GM23248 (cell line): ENCODE data around the gene FRRS1L. TPM values are rescaled to one million over a fixed set of nuclear protein-coding genes. Genes with fewer than 3 reads are reported as not detected.
A peak's percentile ranks its signal among the peaks of the same experiment; 100 is the strongest.

ENCODE experiments used
- DNase-seq: peaks from one replicate; pipeline ENCODE4 v3.0.0-alpha.2; 2015
- H2AFZ ChIP-seq: fragments of 200-600 bp; sonication (generic); 2 replicates; pipeline ENCODE4 v1.6.1; 2016; ENCODE audit warnings: antibody characterized with exemption
- H3F3A ChIP-seq: fragments of 200-600 bp; sonication (generic); 2 replicates; pipeline ENCODE4 v1.6.1; 2016; ENCODE audit warnings: mild to moderate bottlenecking, antibody characterized with exemption, mixed run types; ENCODE audit not compliant: insufficient read depth
- H3K27ac ChIP-seq: fragments of 200-600 bp; sonication (generic); 2 replicates; pipeline ENCODE4 v1.5.1; 2016; ENCODE audit warnings: mild to moderate bottlenecking
- H3K27me3 ChIP-seq: fragments of 200-600 bp; sonication (generic); replicated peaks from 2 replicates; pipeline ENCODE4 v1.6.1; 2016; ENCODE audit warnings: mild to moderate bottlenecking; ENCODE audit not compliant: insufficient read depth
- H3K36me3 ChIP-seq: fragments of 200-600 bp; sonication (generic); 2 replicates; pipeline ENCODE4 v1.6.1; 2016; ENCODE audit warnings: low read depth, mild to moderate bottlenecking
- H3K4me1 ChIP-seq: fragments of 200-600 bp; sonication (generic); 2 replicates; pipeline ENCODE4 v1.6.1; 2016; ENCODE audit warnings: mild to moderate bottlenecking; ENCODE audit not compliant: insufficient read depth
- H3K4me2 ChIP-seq: fragments of 200-600 bp; sonication (generic); one replicate; pipeline ENCODE4 v1.6.1; 2016; ENCODE audit warnings: mild to moderate bottlenecking; ENCODE audit not compliant: unreplicated experiment
- H3K4me3 ChIP-seq: fragments of 200-600 bp; sonication (generic); 2 replicates; pipeline ENCODE4 v1.5.1; 2016; ENCODE audit warnings: mild to moderate bottlenecking
- H3K79me2 ChIP-seq: fragments of 200-600 bp; sonication (generic); 2 replicates; pipeline ENCODE4 v1.6.1; 2016; ENCODE audit warnings: mild to moderate bottlenecking; ENCODE audit not compliant: insufficient read depth
- H3K9ac ChIP-seq: fragments of 200-600 bp; sonication (generic); 2 replicates; pipeline ENCODE4 v1.6.1; 2016; ENCODE audit warnings: mild to moderate bottlenecking
- H3K9me2 ChIP-seq: fragments of 200-600 bp; sonication (generic); 2 replicates; pipeline ENCODE4 v1.6.1; 2016; ENCODE audit warnings: mixed run types, mild to moderate bottlenecking, moderate library complexity; ENCODE audit not compliant: insufficient read depth
- H3K9me3 ChIP-seq: fragments of 200-600 bp; sonication (generic); one replicate; pipeline ENCODE4 v1.6.1; 2017; ENCODE audit warnings: low read depth
- H4K20me1 ChIP-seq: fragments of 200-600 bp; sonication (generic); 2 replicates; pipeline ENCODE4 v1.6.0; 2016; ENCODE audit not compliant: insufficient read depth
- EZH2 ChIP-seq: fragments of 200-600 bp; sonication (generic); IDR thresholded peaks from 2 replicates; pipeline ENCODE4 v1.6.1; 2018; ENCODE audit warnings: antibody characterized with exemption, mild to moderate bottlenecking; ENCODE audit not compliant: insufficient read depth, poor library complexity, severe bottlenecking
- EZH2phosphoT487 ChIP-seq: fragments of 200-600 bp; sonication (generic); IDR thresholded peaks from 2 replicates; pipeline ENCODE4 v1.6.1; 2018; ENCODE audit warnings: antibody characterized with exemption, moderate library complexity, mild to moderate bottlenecking, low read depth; ENCODE audit not compliant: insufficient read depth
- WGBS, 2 experiments: methylation state at CpG; one replicate each; pipeline ENCODE4 v1.1.6; 2015 to 2017; ENCODE audit warnings: low lambda C conversion rate in 2 of 2, low coverage in 1 of 2; ENCODE audit errors: missing lambda C conversion rate in 2 of 2; 5-methylcytosine and 5-hydroxymethylcytosine counted together
- in situ Hi-C: fragments of 300-500 bp; cut with MboI; formaldehyde crosslinking; loops from 2 replicates; pipeline ENCODE4 v1.15.0; 2020
- polyA plus RNA-seq: library from polyadenylated mRNA; unstranded; fragments of >200 nt; fragmentation: Nextera tagmentation; extraction: Ambion mirVana; gene quantifications from 2 replicates; pipeline ENCODE4 v1.2.1, GENCODE V29; 2016
- total RNA-seq: library from RNA; depleted of rRNA; stranded (reverse); fragments of >200 nt; shearing (Covaris generic); gene quantifications from 2 replicates; pipeline ENCODE4 v1.2.3, GENCODE V29; 2014

The FRRS1L gene
- total and polyA plus RNA-seq, 2 experiments from 2014 or later: not detected

GRCh38 chr9:109124121-109124520 is 42.9 kb downstream of the FRRS1L start:
- peaks cover 4% of the 10 kb centered on the region for H3K4me1 ChIP-seq
- H3F3A ChIP-seq: no peaks in the 10 kb centered on the region
- no peak overlapping the region for H3K27ac ChIP-seq
- H3K4me3 ChIP-seq: no peak overlapping the region
- WGBS, 2 experiments: 80 to 81% methylated on average over 2 of the region's 2 CpGs
- H3K27me3 ChIP-seq: no peaks in the 10 kb centered on the region
- no peak for DNase-seq
- H3K36me3 ChIP-seq: no peaks in the 10 kb centered on the region
- in situ Hi-C loops: no loop called here
- H4K20me1 ChIP-seq: no peaks in the 10 kb centered on the region
- peaks cover 2% of the 10 kb centered on the region for H3K79me2 ChIP-seq
- no peak overlapping the region for H3K4me2 ChIP-seq
- no peak overlapping the region for H3K9ac ChIP-seq
- no peak overlapping the region for H2AFZ ChIP-seq
- TF ChIP-seq EZH2: no peak
- no peak for TF ChIP-seq EZH2phosphoT487
- no peaks in the 10 kb centered on the region for H3K9me3 ChIP-seq
- H3K9me2 ChIP-seq: no peaks in the 10 kb centered on the region

DNA sequence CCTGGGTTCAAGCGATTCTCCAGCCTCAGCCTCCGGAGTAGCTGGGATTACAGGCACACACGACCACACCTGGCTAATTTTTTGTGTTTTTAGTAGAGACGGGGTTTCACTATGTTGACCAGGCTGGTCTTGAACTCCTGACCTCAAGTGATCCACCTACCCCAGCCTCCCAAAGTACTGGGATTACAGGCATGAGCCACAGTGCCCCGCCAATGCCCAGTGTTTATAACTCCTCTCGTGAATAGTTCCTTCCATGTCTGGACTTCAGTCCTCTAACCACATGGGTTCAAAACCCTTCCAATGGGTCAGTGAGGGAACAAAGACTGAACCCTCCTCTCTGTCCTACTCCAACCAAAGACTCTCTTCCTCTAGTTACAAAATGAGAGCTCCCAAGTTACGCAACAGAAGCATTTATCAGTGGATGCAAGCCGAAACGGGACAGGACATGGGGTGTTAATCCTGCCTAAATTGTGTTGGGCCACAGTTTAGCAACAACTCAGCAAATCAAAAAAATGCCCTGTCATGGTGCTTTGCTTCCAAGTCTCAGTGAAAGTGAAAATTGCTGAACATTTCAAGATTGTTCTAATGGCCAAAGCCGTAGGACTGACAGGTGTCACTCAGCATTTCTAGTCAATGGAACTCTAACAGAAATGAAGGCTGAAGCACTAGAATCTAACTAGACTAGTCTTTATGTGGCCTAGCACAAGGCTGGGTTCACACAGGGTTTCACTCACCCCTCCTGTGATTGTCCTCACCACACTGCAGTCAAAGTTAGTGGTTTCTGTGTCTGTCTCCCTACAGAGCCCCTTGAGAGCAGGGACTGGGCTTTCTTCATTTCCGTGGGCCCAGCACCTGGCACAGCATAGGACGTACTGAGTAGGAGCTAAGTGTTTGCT is 44.1 kb downstream of the FRRS1L start:
- no peaks in the 10 kb centered on the region for H3K9me2 ChIP-seq
- H4K20me1 ChIP-seq: 0 out of 2 replicates have a peak, but pooled peaks cover 6% of the 10 kb centered on the region
- no peak overlapping the region for H3K4me3 ChIP-seq
- H3K27ac ChIP-seq: no peak overlapping the region
- H3K27me3 ChIP-seq: no peaks in the 10 kb centered on the region
- 68 to 75% methylated on average over 12 of the region's 12 CpGs for WGBS, 2 experiments
- no peaks in the 10 kb centered on the region for H3K36me3 ChIP-seq
- H3K4me2 ChIP-seq: no peak overlapping the region
- peaks cover 11% of the 10 kb centered on the region for H3K4me1 ChIP-seq
- DNase-seq: no peak
- no peaks in the 10 kb centered on the region for H3K9me3 ChIP-seq
- H2AFZ ChIP-seq: no peak overlapping the region
- no peaks in the 10 kb centered on the region; the same call in none of the 2 replicates for H3F3A ChIP-seq
- H3K79me2 ChIP-seq: peaks cover 14% of the 10 kb centered on the region
- H3K9ac ChIP-seq: no peak overlapping the region
- in situ Hi-C loops: no loop called here
- no peak for TF ChIP-seq EZH2phosphoT487

GRCh38 chr9:109121232-109121796 is 45.7 kb downstream of the FRRS1L start:
- no peak overlapping the region for H3K4me2 ChIP-seq
- no peak overlapping the region for H3K4me3 ChIP-seq
- DNase-seq: no peak
- no peak overlapping the region for H2AFZ ChIP-seq
- H3K9me3 ChIP-seq: no peaks in the 10 kb centered on the region
- in situ Hi-C loops: no loop called here
- no peaks in the 10 kb centered on the region for H3K27me3 ChIP-seq
- no peaks in the 10 kb centered on the region for H3K9me2 ChIP-seq
- no peaks in the 10 kb centered on the region; the same call in none of the 2 replicates for H3F3A ChIP-seq
- H4K20me1 ChIP-seq: 0 out of 2 replicates have a peak, but pooled peaks cover 10% of the 10 kb centered on the region
- no peaks in the 10 kb centered on the region for H3K36me3 ChIP-seq
- H3K27ac ChIP-seq: no peak overlapping the region
- no peak for TF ChIP-seq EZH2phosphoT487
- no peak for TF ChIP-seq EZH2
- 80 to 81% methylated on average over 11 of the region's 11 CpGs for WGBS, 2 experiments
- H3K79me2 ChIP-seq: peaks cover 30% of the 10 kb centered on the region
- H3K9ac ChIP-seq: no peak overlapping the region
- H3K4me1 ChIP-seq: peaks cover 18% of the 10 kb centered on the region

GRCh38 chr9:109120204-109120789 is 46.8 kb downstream of the FRRS1L start:
- Histone ChIP-seq H3K36me3 (no peaks in the 10 kb centered on the region), H3K4me3 (peak overlapping the region; percentile 49), H3K27me3 (no peaks in the 10 kb centered on the region), H3K4me1 (peaks cover 18% of the 10 kb centered on the region), H3K9me3 (no peaks in the 10 kb centered on the region), H3K4me2 (peak overlapping the region; percentile 73), H3F3A (no peaks in the 10 kb centered on the region; the same call in none of the 2 replicates), H3K9me2 (no peaks in the 10 kb centered on the region), H3K27ac (no peak overlapping the region), H2AFZ (peak overlapping the region; percentile 88), H4K20me1 (0 out of 2 replicates have a peak, but pooled peaks cover 10% of the 10 kb centered on the region), H3K9ac (peak overlapping the region; percentile 49; the same call in 1 of the 2 replicates), H3K79me2 (peaks cover 40% of the 10 kb centered on the region)
- TF ChIP-seq EZH2: no peak
- TF ChIP-seq EZH2phosphoT487: no peak
- no peak for DNase-seq
- in situ Hi-C loops: no loop called here
- WGBS, 2 experiments: 27 to 30% methylated on average over 13 of the region's 13 CpGs
